Measurements from ENCODE around the gene NGDN. TPM values are rescaled to one million over a fixed set of nuclear protein-coding genes. Genes with fewer than 3 reads are reported as not detected.
A peak's percentile ranks its signal among the peaks of the same experiment; 100 is the strongest.

NGDN gene
- total RNA-seq, 2 donors from 2014 or later = 19.5 to 24.3 TPM

DNA sequence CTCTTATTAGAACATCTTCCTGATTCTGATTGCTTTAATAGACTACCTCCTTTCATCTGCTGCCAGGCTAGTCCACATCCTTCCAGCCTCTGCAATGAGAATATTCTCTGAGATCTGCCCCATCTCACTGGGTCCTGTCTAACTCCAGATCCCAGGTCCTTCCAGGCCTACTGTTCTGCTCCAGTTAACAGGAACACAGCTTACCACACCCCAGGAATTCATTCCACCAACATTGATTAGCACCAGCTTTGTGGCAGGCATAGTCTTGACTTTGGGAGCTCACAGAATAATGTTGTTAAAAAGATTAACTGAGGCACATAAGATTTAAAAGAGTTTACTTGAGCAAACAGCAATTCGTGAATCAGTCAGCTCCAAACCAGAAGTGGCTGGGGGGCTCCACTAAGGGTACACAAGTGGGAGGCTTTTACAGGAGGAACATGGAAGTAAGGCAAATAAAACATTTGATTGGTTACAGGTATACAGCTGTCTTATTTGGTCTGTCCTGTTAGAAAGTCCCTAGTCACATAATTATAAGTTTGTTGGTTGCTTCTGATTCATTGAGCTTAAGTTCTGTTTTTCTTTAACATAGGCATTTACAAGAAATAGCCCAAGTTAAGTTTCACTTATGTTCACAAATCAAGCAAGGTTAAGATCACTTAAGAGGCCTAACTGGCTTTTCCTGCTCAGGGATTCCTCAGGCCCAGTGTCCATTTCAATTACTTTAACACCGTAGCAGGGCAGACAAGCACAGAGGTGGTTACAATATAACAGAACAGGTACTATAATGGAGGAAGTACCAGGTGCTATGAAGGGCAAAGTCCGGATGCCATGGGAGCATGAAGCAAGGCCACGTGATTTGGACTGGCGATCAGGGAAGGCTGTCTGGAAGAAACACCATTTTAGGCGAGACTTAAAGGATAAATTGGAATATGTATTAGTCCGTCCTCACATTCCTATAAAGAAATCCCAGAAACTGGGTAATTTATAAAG lies 21.8 kb upstream of the NGDN start:
- TF ChIP-seq, protein P1, sequence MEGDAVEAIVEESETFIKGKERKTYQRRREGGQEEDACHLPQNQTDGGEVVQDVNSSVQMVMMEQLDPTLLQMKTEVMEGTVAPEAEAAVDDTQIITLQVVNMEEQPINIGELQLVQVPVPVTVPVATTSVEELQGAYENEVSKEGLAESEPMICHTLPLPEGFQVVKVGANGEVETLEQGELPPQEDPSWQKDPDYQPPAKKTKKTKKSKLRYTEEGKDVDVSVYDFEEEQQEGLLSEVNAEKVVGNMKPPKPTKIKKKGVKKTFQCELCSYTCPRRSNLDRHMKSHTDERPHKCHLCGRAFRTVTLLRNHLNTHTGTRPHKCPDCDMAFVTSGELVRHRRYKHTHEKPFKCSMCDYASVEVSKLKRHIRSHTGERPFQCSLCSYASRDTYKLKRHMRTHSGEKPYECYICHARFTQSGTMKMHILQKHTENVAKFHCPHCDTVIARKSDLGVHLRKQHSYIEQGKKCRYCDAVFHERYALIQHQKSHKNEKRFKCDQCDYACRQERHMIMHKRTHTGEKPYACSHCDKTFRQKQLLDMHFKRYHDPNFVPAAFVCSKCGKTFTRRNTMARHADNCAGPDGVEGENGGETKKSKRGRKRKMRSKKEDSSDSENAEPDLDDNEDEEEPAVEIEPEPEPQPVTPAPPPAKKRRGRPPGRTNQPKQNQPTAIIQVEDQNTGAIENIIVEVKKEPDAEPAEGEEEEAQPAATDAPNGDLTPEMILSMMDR (IDR thresholded peaks at IDR 0.05) = no peak
- DNase-seq (ENCODE audit: low spot score) = peak; percentile 28
- H3K27ac ChIP-seq = peak overlapping the region in 1 of 2 donors; percentile 92

DNA sequence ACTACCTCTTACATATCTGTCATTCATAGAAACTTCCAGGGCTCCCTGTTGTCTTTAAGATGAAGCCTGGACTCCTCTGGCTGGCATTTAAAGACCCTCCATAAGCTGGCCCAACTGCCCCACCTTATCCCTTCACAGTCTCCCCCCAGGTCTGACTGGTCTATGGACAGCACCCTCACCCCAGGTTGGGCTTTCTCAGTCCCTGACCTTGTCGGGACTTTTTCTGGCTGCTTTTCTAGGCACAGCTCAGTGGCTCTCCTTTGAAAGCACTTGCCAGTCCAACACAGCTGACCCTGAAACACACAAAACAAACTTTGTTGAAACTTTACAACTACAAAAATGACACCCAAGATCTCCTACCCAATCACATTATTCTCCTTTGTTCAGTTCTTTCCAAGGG lies 20.2 kb upstream of the NGDN start:
- H3K36me3 ChIP-seq = no peaks in the 10 kb centered on the region
- peak overlapping the region in 1 of 2 donors; percentile 24 for H3K27ac ChIP-seq
- TF ChIP-seq, protein P1 (IDR thresholded peaks at IDR 0.05) = no peak
- no peak overlapping the region for H3K4me3 ChIP-seq
- DNase-seq (ENCODE audit: low spot score) = peak; percentile 34
- no peaks in the 10 kb centered on the region for H3K27me3 ChIP-seq
- no peaks in the 10 kb centered on the region for H3K9me3 ChIP-seq
- H3K4me1 ChIP-seq = peaks cover 0 to 6% of the 10 kb centered on the region in 2 donors

More for the DNA sequence above, 21.8 kb upstream of the NGDN start:
- Histone ChIP-seq H3K27me3 (no peaks in the 10 kb centered on the region), H3K4me1 (peaks cover 0 to 6% of the 10 kb centered on the region in 2 donors), H3K9me3 (no peaks in the 10 kb centered on the region), H3K36me3 (no peaks in the 10 kb centered on the region), H3K4me3 (no peak overlapping the region)

DNA sequence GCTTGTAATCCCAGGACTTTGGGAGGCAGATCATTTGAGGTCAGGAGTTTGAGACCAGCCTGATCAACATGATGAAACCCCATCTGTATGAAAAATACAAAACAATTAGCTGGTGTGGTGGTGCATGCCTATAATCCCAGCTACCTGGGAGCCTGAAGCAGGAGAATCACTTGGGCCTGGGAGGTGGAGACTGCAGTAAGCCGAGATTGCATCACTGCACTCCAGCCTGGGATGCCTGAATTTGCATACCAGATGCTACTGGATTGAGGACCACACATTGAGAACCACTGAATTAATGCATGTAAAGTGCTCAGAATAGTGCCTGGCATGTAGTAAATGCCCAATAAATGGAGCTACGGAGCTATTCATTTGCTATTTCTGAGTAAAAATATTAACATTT lies 19.1 kb upstream of the NGDN start:
- H3K27me3 ChIP-seq = no peaks in the 10 kb centered on the region
- TF ChIP-seq, protein P1 (IDR thresholded peaks at IDR 0.05) = no peak
- peaks cover 0 to under 1% of the 10 kb centered on the region in 2 donors for H3K4me1 ChIP-seq
- no peaks in the 10 kb centered on the region for H3K9me3 ChIP-seq
- no peaks in the 10 kb centered on the region for H3K36me3 ChIP-seq
- H3K4me3 ChIP-seq = no peak overlapping the region
- no peak for DNase-seq (ENCODE audit: low spot score)
- H3K27ac ChIP-seq = no peak overlapping the region

DNA sequence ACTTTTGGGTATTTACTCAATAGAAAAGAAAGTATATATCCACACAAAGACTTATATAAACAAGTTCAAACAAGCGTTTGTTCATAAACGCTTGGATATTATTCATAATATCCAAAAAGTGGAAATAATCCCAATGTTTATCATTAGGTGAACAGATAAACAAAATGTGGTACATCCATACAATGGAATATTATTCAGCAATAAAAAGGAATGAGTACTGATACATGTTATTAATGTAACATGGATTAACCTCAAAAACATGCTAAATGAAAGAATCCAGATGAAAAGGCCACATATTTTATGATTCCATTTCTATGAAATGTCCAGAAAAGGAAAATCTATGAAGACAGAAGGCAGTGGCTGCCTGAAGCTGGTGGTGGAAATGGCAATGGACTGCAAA lies 17.3 kb upstream of the NGDN start:
- TF ChIP-seq, protein P1 (IDR thresholded peaks at IDR 0.05) = no peak
- Histone ChIP-seq H3K4me1 (no peaks in the 10 kb centered on the region), H3K9me3 (no peaks in the 10 kb centered on the region), H3K27ac (no peak overlapping the region), H3K36me3 (no peaks in the 10 kb centered on the region), H3K4me3 (no peak overlapping the region), H3K27me3 (no peaks in the 10 kb centered on the region)
- DNase-seq (ENCODE audit: low spot score) = no peak

DNA sequence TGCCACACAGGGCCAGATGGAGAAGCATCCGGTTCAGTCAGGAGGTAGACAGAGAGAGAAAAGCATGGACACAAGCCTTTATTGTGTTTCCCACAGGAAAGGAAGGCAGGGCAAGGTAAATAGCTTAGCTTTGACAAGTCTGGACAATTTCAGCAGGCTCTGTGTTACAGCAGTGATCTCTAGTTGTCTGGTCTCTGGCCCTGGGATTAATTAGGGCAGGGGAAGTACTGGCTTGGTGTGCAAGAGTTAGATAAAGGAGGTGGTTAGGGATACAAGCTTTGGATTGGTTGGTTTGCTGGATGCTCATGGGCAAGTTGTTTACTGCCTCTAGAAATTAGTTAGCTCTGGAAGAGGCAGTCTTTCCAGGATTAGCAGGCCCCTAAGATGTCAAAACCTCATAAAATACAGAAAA lies 15.1 kb upstream of the NGDN start:
- DNase-seq (ENCODE audit: low spot score) = no peak
- H3K36me3 ChIP-seq = no peaks in the 10 kb centered on the region
- no peaks in the 10 kb centered on the region for H3K9me3 ChIP-seq
- no peaks in the 10 kb centered on the region for H3K27me3 ChIP-seq
- TF ChIP-seq, protein P1 (IDR thresholded peaks at IDR 0.05) = no peak
- H3K4me1 ChIP-seq = no peaks in the 10 kb centered on the region
- H3K27ac ChIP-seq = no peak overlapping the region
- no peak overlapping the region for H3K4me3 ChIP-seq
